OCI-LY7 (cell line): ENCODE measurements around the gene RNASE1. TPM values are rescaled to one million over a fixed set of nuclear protein-coding genes. Genes with fewer than 3 reads are reported as not detected.

Source experiments
- BruUV-seq: library from RNA; stranded (reverse); fragments of 400-500 nt; replicated peaks from 2 replicates; lab custom pipeline; 2021; lab: Mats Ljungman, UMichigan
- CTCF ChIA-PET: fragments of 300-600 bp; sonication (Branson Sonifier 250); formaldehyde crosslinking; loops from one replicate; lab custom pipeline; 2022; ENCODE audit warnings: antibody characterized with exemption; ENCODE audit not compliant: unreplicated experiment; lab: Charles Lee
- POLR2A ChIA-PET: fragments of 300-600 bp; sonication (Branson Sonifier 250); formaldehyde crosslinking; loops from one replicate; lab custom pipeline; 2022; ENCODE audit warnings: antibody characterized with exemption; lab: Charles Lee
- DNase-seq: peaks from one replicate; pipeline ENCODE4 v3.0.0-alpha.2; 2015; ENCODE audit warnings: low spot score
- H2AFZ ChIP-seq: fragments of 200-600 bp; sonication (generic), shearing (Covaris generic); 2 replicates; pipeline ENCODE4 v1.6.1; 2014; ENCODE audit warnings: mild to moderate bottlenecking, antibody characterized with exemption, low read length, moderate library complexity
- H3K27ac ChIP-seq: fragments of 200-600 bp; sonication (generic); 2 replicates; pipeline ENCODE4 v1.5.1; 2014; ENCODE audit warnings: mixed run types, low read depth, mild to moderate bottlenecking, moderate library complexity, low read length, inconsistent platforms; ENCODE audit not compliant: poor library complexity, severe bottlenecking
- H3K36me3 ChIP-seq: fragments of 200-600 bp; sonication (generic); 2 replicates; pipeline ENCODE4 v1.6.1; 2014; ENCODE audit warnings: mild to moderate bottlenecking, antibody characterized with exemption, low read length, moderate library complexity, mixed read lengths; ENCODE audit not compliant: insufficient read depth
- H3K4me1 ChIP-seq: fragments of 200-600 bp; sonication (generic); 2 replicates; pipeline ENCODE4 v1.5.1; 2014; ENCODE audit warnings: mild to moderate bottlenecking, low read length; ENCODE audit not compliant: insufficient read depth, poor library complexity, severe bottlenecking
- H3K4me2 ChIP-seq: fragments of 200-600 bp; sonication (generic); 2 replicates; pipeline ENCODE4 v1.6.1; 2014; ENCODE audit warnings: mild to moderate bottlenecking, low read length
- H3K4me3 ChIP-seq: fragments of 200-600 bp; sonication (generic); 2 replicates; pipeline ENCODE4 v1.5.1; 2014; ENCODE audit warnings: mild to moderate bottlenecking, low read depth, low read length; ENCODE audit not compliant: poor library complexity, severe bottlenecking
- H3K79me2 ChIP-seq: fragments of 200-600 bp; sonication (generic); 2 replicates; pipeline ENCODE4 v1.6.1; 2016; ENCODE audit warnings: low read depth, mild to moderate bottlenecking, low read length, moderate library complexity, mixed read lengths; ENCODE audit not compliant: insufficient read depth
- H3K9me2 ChIP-seq: fragments of 200-600 bp; sonication (generic); 2 replicates; pipeline ENCODE4 v1.6.1; 2016; ENCODE audit warnings: mild to moderate bottlenecking, low read length, mixed read lengths; ENCODE audit not compliant: insufficient read depth
- H3K9me3 ChIP-seq: fragments of 200-600 bp; sonication (generic); 2 replicates; pipeline ENCODE4 v1.6.1; 2014; ENCODE audit warnings: mild to moderate bottlenecking, mixed run types, low read length, mixed read lengths
- H4K20me1 ChIP-seq: fragments of 200-600 bp; sonication (generic); 2 replicates; pipeline ENCODE4 v1.6.1; 2014; ENCODE audit warnings: mild to moderate bottlenecking, antibody characterized with exemption, low read length, moderate library complexity, mixed read lengths; ENCODE audit not compliant: insufficient read depth
- CTCF ChIP-seq: fragments of 200-600 bp; sonication (generic); conservative IDR thresholded peaks from 2 replicates; pipeline ENCODE4 v1.5.1; 2014; ENCODE audit warnings: mild to moderate bottlenecking, antibody characterized with exemption, low read length, moderate library complexity, mixed read lengths
- EZH2phosphoT487 ChIP-seq: fragments of 200-600 bp; sonication (generic); IDR thresholded peaks from 2 replicates; pipeline ENCODE4 v1.6.1; 2018; ENCODE audit warnings: low read depth, borderline replicate concordance, mild to moderate bottlenecking, mixed run types, antibody characterized with exemption, low read length, moderate library complexity, mixed read lengths
- intact Hi-C: fragments of 100-400 bp; cut with micrococcal nuclease; formaldehyde crosslinking; loops from one replicate; pipeline ENCODE4 v1.10.0; 2022; ENCODE audit not compliant: unreplicated experiment
- total RNA-seq, 2 experiments: library from RNA; depleted of rRNA in 1 of 2; stranded (reverse); fragments of >200 nt in 1 of 2; shearing (Covaris generic) in 1 of 2; gene quantifications; 2 replicates each; pipeline ENCODE4 v1.2.3, GENCODE V29; 2014 to 2022

Gene RNASE1
- total RNA-seq, 2 experiments from 2014 or later, result not detected

DNA sequence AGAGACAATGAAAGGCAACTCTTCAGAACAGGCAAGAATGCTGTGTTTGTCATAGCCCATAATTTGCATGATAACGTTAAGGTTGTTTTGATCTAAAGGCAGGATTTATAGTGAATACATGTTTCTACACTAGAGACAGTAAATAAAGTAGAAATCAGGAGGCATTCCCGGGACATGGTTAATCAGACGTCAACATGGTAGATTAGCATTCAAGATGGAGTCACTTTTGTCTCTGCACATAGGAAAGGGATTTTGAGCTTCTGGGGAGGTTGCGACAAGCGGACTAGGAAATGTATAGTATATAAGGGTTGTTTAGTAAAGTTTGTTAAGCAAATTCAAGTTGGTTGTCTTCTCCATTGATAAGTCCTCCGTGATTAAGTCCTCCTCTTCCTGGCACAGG is 2.8 kb upstream of the RNASE1 start:
- ChIA-PET CTCF (no interaction called here), POLR2A (no interaction called here)
- no peak overlapping the region for H3K4me2 ChIP-seq
- no peaks in the 10 kb centered on the region for H3K79me2 ChIP-seq
- H3K36me3 ChIP-seq, result no peaks in the 10 kb centered on the region
- H3K4me1 ChIP-seq, result no peaks in the 10 kb centered on the region
- H3K27ac ChIP-seq, result no peak overlapping the region
- intact Hi-C loops, result no loop called here
- H2AFZ ChIP-seq, result no peak overlapping the region
- no peaks in the 10 kb centered on the region for H4K20me1 ChIP-seq
- no peak overlapping the region for H3K4me3 ChIP-seq
- no peak for DNase-seq
- H3K9me2 ChIP-seq, result no peaks in the 10 kb centered on the region
- TF ChIP-seq EZH2phosphoT487, result no peak
- no peak for TF ChIP-seq CTCF
- BruUV-seq, result no TSS peak
- no peaks in the 10 kb centered on the region for H3K9me3 ChIP-seq

GRCh38 chr14:20803223-20803622 is 579 bp upstream of the RNASE1 start:
- H3K4me3 ChIP-seq, result no peak overlapping the region
- DNase-seq, result no peak
- no peaks in the 10 kb centered on the region for H3K36me3 ChIP-seq
- H3K4me2 ChIP-seq, result no peak overlapping the region
- ChIA-PET CTCF (no interaction called here), POLR2A (no interaction called here)
- no peak overlapping the region for H2AFZ ChIP-seq
- H3K4me1 ChIP-seq, result no peaks in the 10 kb centered on the region
- intact Hi-C loops, result no loop called here
- TF ChIP-seq EZH2phosphoT487, result no peak
- no peak for TF ChIP-seq CTCF
- H3K9me3 ChIP-seq, result no peaks in the 10 kb centered on the region
- H3K79me2 ChIP-seq, result no peaks in the 10 kb centered on the region
- no peaks in the 10 kb centered on the region for H4K20me1 ChIP-seq
- H3K9me2 ChIP-seq, result no peaks in the 10 kb centered on the region
- H3K27ac ChIP-seq, result no peak overlapping the region
- no TSS peak for BruUV-seq

- no peak for TF ChIP-seq EZH2phosphoT487
- TF ChIP-seq CTCF, result no peak
- intact Hi-C loops, result no loop called here
- ChIA-PET POLR2A (interaction anchor here (1.3 kb wide), 1 partner anchor 12 kb away, joined by 3 read pairs; no protein-coding TSS in a partner anchor), CTCF (no interaction called here)
- Histone ChIP-seq H3K4me1 (no peaks in the 10 kb centered on the region), H3K4me2 (no peak overlapping the region), H3K4me3 (no peak overlapping the region), H3K27ac (no peak overlapping the region), H2AFZ (no peak overlapping the region), H3K9me2 (no peaks in the 10 kb centered on the region), H3K79me2 (no peaks in the 10 kb centered on the region), H3K9me3 (no peaks in the 10 kb centered on the region), H3K36me3 (no peaks in the 10 kb centered on the region), H4K20me1 (no peaks in the 10 kb centered on the region)
- no TSS peak for BruUV-seq
- no peak for DNase-seq
These were observed 918 bp downstream of the RNASE1 start for GRCh38 chr14:20801726-20802125.
